ENCODE data around the gene HCAR3. TPM values are rescaled to one million over a fixed set of nuclear protein-coding genes. Genes with fewer than 3 reads are reported as not detected.

The HCAR3 gene
- total RNA-seq, 1 donor from 2014 or later: 4.3 TPM

- TF ChIP-seq CTCF (IDR thresholded peaks at IDR 0.05): no peak
- H3K27ac ChIP-seq: no peak overlapping the region
- no peak overlapping the region for H3K4me3 ChIP-seq
These were observed 16.0 kb upstream of the HCAR3 start for GRCh38 chr12:122732611-122733010.

GRCh38 chr12:122732170-122732569 lies 15.6 kb upstream of the HCAR3 start:
- intact Hi-C loops (cut with DNase I): no loop called here
- no peak for TF ChIP-seq CTCF (IDR thresholded peaks at IDR 0.05)

More at GRCh38 chr12:122732611-122733010, 16.0 kb upstream of the HCAR3 start:
- ATAC-seq: no peak
- DNase-seq: no peak
- Histone ChIP-seq H3K9me3 (no peaks in the 10 kb centered on the region), H3K36me3 (no peaks in the 10 kb centered on the region), H3K4me1 (no peaks in the 10 kb centered on the region), H3K27me3 (no peaks in the 10 kb centered on the region)
- intact Hi-C loops (cut with DNase I): no loop called here

GRCh38 chr12:122730215-122731014 lies 13.8 kb upstream of the HCAR3 start, which contains the start of gene HCAR1:
Gene HCAR1 (minus strand): TSS chr12:122730844. CDS start chr12:122730339, 505 bp downstream.
- Histone ChIP-seq H3K4me1 (no peaks in the 10 kb centered on the region), H3K27ac (no peak within 1 kb of the TSS), H3K4me3 (peak within 1 kb of the TSS; percentile 19), H3K9me3 (no peaks in the 10 kb centered on the region), H3K27me3 (no peaks in the 10 kb centered on the region), H3K36me3 (no peaks in the 10 kb centered on the region)
- no peak for TF ChIP-seq CTCF (IDR thresholded peaks at IDR 0.05)
- intact Hi-C loops (cut with DNase I): no loop called here
- DNase-seq (no peak), ATAC-seq (peak; percentile 59)

More at GRCh38 chr12:122732170-122732569, 15.6 kb upstream of the HCAR3 start:
- peak; percentile 52 for ATAC-seq
- H3K9me3 ChIP-seq: no peaks in the 10 kb centered on the region
- DNase-seq: no peak
- no peaks in the 10 kb centered on the region for H3K4me1 ChIP-seq
- no peak overlapping the region for H3K27ac ChIP-seq
- no peaks in the 10 kb centered on the region for H3K27me3 ChIP-seq
- no peaks in the 10 kb centered on the region for H3K36me3 ChIP-seq
- H3K4me3 ChIP-seq: no peak overlapping the region

- Histone ChIP-seq H3K27ac (no peak overlapping the region), H3K27me3 (no peaks in the 10 kb centered on the region), H3K9me3 (no peaks in the 10 kb centered on the region), H3K4me3 (no peak overlapping the region), H3K36me3 (no peaks in the 10 kb centered on the region), H3K4me1 (no peaks in the 10 kb centered on the region)
- intact Hi-C loops (cut with DNase I): no loop called here
- ATAC-seq (no peak), DNase-seq (no peak)
- no peak for TF ChIP-seq CTCF (IDR thresholded peaks at IDR 0.05)
These were observed 13.1 kb upstream of the HCAR3 start for GRCh38 chr12:122729583-122730214.

- Histone ChIP-seq H3K9me3 (no peaks in the 10 kb centered on the region), H3K27me3 (no peaks in the 10 kb centered on the region), H3K27ac (peak overlapping the region; percentile 18), H3K4me3 (no peak overlapping the region), H3K4me1 (no peaks in the 10 kb centered on the region), H3K36me3 (no peaks in the 10 kb centered on the region)
- ATAC-seq (peak; percentile 85), DNase-seq (no peak)
- intact Hi-C loops (cut with DNase I): no loop called here
- TF ChIP-seq CTCF (IDR thresholded peaks at IDR 0.05): no peak
These were observed 9.5 kb upstream of the HCAR3 start for GRCh38 chr12:122726080-122726558.

Data from upper lobe of right lung (tissue), 1 donor.